HG03139 (cell line): ENCODE data around the gene NPHP1.
"Not testable (repeated sequence)": the region's sequence is repeated elsewhere in the genome, so short reads cannot be mapped to it uniquely, and the experiment has no call there.

ENCODE experiments used
- ATAC-seq: cut with Tn5 transposase; IDR thresholded peaks from one replicate; pipeline ENCODE4 v1.9.1; 2021; ENCODE audit not compliant: unreplicated experiment

Gene NPHP1

DNA sequence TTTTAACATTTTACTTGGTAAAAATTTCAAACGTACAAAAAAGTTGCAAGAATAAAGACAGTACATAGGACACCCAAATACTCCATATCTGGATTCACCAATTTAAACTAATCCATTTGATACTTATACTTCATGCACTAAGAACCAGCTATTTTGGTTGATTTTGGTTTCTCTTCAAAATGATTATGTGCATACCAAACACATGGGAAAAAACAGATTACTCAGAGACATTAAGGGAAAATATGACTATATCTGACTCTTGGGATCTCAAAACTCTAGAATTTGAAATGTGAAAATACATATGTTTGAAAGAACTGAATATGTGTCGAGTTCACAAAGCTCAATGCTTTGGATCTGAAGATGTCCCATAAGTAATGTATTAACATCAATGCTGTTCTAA, 73.6 kb downstream of the NPHP1 start:
- ATAC-seq = no peak

DNA sequence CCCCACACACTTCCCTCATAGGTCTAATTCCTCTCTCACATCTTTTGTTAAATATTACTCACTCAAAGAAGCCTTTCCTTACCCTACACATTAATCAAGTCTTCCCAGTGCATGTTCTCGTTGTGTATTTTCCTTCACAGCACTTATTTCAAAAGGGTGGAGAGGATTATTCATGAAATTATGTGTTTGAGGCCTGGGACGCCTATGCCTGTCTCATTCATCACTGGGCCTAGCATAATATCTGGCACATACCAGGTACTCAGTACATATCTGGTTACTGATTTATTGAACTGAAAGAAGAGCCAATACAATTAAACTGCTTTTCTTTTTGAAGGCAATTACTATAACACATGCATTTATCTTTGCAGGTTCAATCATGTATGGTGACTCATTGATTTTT, 74.1 kb downstream of the NPHP1 start:
- no peak for ATAC-seq

DNA sequence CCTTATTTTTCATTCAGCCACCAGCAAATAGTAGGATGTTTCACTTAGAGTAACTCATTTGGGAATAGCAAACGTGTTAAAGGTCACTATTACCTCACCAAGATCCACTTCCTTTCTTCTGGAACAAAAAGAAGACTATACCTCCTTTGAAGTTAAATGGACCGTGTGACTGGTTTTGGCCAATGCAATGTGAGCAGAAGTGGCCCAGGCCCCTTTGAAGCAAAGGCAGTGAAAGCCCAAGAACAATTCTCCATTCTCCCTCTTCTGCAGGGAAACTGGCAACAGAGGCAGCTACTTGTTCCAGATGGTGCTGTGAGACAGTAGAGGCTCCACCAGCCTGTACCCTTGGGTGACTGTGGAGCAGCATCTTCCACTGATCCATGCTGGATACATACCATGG, 77.9 kb downstream of the NPHP1 start:
- ATAC-seq = no peak

DNA sequence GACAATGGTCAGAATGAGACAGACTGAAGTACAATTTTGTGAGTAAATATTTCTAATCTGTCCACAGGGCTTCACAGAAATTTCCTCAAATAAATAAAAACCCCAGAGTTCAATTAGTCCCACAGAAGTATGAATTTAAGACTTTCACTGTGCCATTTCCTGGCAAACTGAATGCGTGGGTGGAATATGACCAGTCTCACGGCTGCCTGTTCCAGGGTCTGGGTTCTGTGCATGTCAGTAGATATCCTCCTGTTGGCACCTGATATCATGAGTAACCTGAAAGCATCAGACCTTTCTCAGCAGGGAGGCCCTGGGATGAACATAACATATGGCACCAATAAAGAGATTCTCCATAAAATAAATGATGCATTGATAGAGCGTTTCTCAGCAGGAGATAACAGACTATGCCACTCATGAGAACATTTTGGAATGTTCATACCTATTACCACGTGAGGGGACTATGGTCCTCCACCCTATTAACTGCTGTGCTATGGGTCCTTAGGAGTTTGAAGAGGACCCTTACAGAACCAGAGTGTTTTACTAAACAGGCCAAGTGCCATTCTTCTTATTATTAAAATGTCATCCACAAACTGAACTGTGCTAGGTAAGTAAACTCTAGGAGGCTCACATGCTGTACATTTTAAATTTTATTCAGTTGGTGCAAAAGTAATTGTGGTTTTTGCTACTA, 78.6 kb downstream of the NPHP1 start:
- ATAC-seq = no peak

DNA sequence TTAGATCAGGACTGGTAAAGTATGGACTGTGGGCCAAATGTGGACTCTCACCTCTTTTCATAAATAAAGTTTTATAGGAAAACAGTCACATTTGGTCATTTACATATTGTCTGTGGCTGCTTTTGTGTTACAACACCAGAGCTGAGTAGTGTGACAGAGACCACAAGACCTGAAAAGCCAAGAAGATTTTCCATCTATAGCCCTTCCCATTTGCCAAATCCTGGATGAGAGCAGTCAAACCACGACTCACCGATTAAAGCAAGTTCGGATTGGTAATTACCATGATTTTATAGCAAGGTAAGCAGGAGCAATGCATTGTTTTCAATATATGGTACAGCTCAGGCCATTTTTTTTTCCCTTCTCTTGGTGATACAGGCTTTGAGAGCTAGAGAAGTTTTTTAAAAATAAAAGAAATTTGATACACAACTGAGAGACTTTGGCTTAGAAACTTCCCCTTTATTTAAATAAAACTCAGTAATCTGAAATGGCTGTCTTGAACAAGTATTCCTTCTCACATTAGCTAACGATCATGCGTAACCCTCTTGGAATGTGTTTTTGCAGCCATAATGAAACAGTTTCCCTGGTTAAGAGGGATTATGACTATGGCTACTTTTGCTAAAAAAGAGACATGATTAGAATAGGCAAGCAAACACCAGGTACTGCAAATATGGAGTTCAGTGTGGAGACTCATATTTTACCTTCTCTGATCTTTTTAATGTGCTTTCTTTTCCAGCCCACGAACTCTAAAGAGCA, 79.7 kb downstream of the NPHP1 start:
- no peak for ATAC-seq

DNA sequence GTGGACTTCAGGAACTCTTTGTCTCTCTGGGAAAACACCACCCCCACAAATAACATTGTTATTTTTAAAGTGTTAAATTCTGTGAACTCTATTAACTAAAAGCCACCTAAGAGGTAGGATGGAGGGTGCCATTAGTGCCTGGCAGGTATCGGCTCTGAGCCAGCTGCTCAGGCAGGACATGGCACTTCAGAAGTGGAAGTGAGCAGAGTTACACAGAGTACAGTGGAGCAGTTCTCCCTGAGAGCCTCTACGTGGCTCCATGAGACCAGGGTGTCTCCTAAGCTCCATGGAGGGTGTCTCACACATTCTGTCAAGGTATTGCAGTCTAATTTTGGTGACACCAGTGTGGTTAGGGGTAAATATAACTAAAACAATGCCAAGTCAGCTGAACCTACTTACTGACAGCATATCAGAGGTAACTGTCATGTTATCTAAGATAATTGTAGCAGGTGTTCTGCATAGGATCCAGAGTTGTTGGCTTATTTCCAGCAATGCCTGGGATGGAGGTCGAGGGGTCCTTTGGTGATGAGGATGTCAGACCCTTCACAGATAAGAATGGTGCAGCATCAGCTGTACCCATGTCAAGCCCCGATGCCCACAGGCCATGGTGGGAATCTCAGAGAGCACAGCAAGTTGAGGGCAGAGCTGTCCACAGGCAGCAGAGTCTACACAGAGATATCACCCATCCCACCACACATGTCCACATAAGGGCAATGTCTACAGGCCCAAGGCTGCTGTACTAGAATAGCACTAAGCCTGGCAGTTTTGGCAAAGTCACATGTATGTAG, 80.6 kb downstream of the NPHP1 start:
- no peak for ATAC-seq

DNA sequence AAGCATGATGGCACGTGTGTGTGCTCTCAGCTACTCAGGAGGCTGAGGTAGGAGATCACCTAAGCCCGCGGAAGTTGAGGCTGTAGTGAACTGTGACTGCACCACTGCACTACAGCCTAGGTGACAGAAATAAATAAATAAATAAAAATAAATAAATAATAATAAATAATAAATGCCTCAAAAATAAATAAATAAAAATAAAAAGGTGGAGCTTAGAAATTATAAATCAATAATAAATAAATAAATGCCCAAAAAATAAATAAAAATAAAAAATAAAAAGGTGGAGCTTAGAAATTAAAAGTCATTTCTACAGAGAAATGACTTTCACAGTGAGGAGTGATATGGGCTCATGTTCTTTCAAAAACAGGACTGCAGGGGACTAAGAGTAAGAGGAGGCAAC, 83.2 kb downstream of the NPHP1 start:
- ATAC-seq = no peak

DNA sequence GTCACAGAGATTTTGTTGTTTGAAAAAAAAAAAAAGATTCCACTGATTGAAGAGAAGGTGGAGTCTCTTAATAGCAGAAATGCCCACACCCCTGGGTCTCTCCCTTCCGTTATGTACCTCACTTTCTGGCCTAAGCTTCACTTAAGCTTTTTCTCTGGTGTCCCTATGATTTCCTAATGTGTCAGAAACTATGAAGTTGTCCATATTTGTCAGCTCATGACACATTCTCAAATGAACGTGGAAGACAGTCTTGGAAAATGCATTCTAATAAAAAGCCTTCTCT, 83.8 kb downstream of the NPHP1 start:
- no peak for ATAC-seq

DNA sequence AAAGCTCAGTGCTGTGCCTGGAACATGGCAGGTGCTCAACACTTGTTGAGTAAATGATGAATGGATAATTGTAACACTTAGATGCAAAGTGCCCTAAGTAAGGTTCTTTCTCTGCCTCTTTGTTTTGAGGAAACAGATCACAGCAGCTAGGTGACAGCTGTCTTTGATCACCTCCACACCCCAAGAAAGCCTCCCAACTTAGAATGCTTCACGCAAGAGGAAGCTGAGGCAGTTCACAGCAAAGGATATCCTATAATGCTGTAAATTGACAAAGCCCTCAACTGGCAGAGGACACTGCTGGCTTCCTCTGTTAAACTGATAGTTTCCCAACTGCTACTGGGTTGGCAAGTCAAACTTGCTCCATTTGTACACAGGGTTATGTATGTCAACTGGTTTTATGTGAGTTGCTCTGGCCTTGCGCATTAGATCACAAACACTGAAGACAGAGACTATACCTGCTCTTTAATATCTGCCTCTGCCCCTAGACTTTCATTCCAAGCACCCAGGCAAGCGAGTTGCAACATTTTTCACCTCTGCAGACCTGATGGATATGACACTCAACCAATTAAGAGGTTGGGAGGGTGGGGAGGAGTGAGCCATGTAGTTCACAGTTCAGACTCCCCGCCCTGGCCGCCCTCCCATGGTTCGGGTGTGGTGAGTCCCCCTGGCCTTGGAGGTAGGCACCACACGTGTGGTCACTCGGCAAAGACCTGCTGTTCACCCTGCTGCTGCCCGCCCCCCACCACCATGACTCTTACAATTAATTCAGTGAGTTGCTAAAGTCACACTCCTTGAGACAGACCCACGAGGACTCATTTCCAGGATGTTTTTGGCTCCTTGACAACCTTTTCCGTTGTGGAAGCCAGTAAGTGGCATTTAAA, 84.4 kb downstream of the NPHP1 start:
- no peak for ATAC-seq

DNA sequence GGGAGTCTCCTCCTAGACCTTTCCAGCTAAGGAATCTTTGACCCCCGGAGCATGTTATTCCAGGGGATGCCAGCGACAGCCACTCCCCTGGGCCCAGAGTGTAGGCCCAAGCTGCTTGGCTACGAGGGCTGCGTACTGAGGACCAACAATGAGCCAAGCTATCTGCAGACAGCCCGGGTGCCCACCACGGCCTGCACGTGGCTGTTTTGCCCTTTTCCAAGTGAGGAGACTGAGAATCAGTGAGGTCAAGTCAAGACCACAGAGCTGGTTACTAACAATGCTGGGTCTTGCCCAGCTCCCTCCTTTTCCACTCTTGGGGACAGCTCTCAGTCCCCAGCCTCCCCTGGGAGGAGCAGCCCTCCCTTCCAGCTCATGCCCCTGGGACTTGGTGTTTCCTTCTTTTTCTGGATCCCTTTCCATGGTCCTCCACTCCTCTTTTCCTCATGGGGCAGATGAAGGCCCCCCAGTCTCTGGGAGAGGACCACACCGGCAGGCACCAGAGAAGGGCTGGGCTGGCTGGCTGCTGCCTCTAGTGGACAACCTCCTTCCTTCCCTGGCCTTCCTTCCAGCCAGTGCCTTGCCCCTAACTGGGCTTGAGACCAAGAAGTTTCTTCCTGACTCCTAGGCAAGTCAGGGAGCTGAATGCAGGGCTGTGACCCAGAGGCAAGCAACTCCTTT, 88.6 kb downstream of the NPHP1 start:
- ATAC-seq = no peak

DNA sequence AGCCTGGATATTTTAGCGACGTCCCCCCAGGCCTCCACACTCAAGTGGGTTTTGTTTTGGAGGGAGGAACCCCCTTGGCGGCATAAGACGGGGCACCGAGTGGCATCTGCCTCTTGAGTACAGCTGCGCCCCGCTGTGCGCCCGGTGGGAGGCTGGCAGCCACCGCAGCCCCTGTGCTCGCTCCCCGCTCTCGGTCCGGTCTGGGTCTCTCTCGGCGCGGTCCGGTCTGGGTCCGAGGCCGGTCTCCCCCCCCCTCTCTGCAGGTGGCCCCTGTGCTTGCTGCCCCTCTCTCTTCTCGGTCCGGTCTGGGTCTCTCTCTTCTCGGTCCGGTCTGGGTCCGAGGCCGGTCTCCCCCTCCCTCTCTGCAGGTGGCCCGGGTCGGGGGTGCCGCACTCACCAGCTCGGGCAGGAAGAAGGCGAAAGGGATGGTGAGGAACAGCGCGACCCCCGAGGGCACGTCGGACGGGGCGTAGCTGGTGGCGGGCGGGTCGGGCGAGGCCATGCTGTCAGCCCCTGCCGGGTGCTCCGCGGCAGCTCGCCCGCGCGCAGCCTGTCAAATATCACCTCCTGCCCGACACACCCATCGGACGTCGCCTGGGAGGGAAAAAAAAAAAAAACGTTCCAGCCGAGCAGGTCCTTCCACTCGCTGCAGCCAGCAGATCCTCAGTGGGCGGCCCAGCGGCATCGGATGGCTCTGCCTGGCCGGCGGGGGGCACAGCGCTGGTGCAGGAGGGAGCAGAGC, 89.4 kb downstream of the NPHP1 start, which contains the start of gene MALL:
TSS of gene MALL (minus strand) at position 532 of the 742 bp plus-strand sequence. CDS start at position 502, 30 bp downstream.
- ATAC-seq = no peak

DNA sequence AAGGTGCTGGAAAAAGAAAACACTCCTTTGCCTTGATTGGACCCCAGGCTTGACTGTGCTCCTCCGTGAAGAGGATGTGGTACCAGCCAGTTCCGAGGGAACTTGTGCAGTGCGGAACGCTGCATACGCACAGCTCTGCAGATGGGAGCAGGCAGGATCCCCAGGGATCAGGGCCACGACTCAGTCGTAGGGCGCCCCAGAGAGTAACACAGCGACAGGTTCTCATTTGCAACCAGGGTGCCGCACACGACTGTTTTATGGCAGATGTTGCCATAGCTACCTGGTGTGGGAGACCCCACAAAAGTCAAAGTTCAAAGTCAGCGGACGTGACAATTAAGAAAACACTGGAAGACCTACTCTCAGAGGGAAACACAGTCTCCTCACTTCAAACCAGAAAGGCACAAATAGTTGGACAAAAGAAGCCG, 90.0 kb downstream of the NPHP1 start:
- ATAC-seq = no peak

DNA sequence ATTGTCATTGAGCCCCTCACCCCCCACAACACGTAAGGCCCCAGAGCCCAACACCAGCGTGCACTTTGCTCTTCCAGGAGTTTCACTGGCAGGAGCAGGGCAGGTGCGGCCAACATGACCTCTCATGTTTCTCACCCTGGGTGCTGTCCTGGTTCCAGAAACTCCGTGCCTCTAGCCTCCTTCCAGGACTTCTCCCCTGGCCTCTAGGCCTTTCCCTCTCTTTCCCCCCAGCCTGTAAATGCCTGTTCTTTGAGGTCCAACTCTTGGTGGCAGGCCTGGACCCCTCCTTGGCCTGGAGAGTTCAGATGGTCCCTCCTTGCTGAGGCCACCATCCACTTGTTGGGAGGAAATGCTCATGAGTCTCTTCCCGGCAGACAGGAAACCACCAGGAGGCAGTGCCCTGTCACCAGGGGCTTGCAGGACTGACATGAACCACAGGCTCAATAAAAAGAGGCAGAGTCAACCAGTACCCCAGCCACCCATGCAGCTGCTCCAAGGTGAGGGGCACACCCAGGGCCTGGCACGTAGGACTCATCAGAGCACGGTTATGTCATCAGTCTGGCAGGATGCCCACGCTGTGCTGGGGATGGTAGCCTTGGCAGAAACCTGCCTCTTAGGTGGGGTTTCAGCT, 90.7 kb downstream of the NPHP1 start:
- ATAC-seq = no peak

DNA sequence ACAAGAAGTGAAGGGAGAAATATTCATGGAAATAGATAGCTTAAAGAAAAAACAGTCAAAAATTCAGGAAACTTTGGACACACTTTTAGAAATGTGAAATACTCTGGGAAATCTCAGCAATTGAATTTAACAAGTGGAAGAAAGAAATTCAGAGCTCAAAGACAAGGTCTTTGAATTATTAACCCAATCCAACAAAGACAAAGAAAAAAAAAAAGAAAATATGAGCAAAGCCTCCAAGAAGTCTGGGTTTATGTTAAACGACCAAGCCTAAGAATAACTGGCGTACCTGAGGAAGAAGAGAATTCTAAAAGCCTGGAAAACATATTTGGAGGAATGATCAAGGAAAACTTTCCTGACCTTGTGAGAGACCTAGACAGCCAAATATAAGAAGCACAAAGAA, 96.5 kb downstream of the NPHP1 start:
- ATAC-seq = not testable (repeated sequence)

DNA sequence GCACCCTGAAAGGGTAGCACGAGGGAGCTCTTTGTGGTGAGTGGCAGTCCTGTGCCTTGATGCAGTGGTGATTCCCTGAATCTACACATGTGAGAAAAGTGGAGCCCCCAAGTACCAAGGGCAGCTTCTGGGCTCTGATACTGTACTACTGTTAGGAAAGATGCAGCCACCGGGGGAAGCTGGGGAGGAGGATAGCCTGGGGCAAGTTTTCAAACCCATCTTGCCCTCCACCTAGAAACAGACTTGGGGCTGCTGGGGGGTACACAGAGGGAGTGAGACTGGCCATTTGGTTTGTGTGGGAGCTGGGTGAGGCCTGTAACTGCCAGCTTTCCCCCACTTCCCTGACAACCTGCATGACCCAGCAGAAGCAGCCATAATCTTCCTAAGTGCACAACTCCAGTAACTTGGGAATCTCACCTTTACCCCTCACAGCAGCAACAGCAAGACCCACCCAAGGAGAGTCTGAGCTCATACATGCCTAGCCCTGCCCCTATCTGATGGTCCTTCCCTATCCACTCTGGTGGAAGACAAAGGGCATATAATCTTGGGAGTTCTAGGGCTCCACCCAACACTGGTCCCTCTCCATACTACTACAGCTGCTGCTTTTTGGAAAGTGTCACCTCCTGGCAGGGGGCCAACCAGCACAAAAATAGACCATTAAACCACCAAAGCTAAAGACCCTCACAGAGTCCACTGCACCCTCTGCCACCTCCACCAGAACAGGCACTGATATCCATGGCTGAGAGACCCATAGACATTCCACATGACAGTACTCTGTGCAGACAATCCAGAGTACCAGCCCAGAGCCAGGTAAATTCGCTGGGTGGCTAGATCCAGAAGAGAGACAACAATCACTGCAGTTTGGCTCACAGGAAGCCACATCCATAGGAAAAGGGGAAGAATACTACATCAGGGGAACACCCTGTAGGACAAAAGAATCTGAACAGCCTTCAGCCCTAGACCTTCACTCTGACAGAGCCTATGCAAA, 97.4 kb downstream of the NPHP1 start:
- no peak for ATAC-seq

DNA sequence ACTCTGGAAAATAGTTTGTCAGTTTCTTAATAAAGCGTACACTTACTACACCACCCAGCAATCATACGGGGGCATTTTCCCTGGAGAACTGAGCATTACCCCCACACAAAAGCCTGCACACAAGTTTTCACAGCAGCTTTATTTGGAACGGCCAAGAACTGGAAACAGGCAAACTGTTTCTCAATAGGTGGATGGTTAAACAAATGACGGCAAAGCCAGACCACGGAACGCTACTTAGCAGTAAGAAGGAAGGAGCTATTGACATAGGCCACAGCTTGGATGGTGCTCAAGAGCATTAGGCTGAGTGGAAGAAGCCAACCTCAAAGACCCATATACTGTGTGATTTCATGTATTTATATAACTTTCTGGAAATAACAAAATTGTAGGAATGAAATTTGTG, 98.2 kb downstream of the NPHP1 start:
- no peak for ATAC-seq

DNA sequence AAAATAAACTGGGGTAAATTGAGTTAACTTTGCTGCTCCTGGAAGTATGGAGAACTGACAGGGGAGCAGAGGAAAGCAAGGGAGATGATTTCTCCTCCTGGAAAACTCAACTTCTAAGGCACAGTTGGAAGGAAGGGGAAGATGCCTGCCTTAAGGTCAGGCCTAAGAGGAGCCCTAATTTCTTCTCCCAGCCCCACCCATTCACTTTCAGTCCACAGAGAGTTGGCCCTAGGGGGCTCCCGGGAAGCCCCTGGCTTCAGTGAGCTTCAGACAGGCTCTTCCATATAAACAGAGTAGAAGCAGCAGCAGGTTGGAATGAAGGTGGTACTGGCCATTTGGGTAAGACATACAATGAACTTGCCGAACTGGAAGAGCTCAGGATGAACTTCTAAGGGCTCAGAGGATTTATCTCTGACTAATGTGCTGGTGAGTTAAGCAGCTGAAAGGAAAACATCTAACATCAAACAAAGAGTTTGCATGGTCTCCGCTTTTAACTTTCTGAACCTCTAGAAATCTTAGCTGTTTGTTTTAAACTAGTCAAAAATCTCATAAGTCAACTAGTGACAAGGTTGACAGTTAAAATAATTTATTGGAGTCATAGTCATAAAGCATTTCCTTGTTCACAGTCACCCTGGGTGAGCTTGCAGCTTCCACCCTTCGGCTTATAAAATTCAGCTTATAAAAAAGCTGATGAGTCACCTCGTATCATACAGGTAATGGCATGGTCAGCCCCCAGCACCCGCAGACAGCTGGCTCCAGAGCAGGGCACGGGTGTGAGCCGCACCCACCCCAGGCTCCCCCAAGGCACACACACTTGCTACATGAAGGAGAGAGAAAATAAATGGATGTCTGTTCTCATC, 99.0 kb downstream of the NPHP1 start:
- ATAC-seq = no peak
